GM19452 (cell line): ENCODE measurements around the gene MYO5C.
"Not testable (repeated sequence)": the region's sequence is repeated elsewhere in the genome, so short reads cannot be mapped to it uniquely, and the experiment has no call there.

Experiments
- ATAC-seq: cut with Tn5 transposase; IDR thresholded peaks from one replicate; pipeline ENCODE4 v1.9.1; 2021; ENCODE audit not compliant: unreplicated experiment

Gene MYO5C

DNA sequence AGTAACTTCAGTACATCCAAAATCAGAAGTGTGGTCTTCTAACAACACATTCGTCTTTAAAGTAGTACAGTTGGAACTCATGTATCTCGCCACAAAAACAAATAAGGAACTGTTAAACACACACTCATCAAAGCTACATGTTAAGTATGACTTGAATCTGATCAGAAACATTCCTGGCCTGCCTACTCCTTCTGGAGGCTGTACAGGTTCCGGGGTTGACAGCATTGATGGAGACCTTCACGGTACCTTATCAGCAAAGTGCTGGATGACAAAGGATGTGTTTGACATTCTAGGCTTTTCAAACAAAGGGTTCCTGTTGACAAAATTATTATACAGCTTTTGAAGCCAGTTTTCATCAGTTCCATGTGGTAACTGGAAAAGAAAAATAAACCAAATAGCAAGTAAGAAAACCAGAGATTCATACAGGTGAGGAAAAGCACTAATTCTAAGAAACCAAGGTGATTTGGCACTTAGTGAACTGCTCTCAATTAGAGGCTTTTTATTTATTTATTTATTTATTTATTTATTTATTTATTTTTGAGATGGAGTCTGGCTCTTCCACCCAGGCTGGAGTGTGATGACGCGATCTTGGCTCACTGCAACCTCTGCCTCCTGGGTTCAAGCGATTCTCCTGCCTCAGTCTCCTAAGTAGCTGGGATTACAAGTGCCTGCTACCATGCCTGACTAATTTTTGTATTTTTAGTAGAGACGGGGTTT, 44.3 kb downstream of the MYO5C start:
- ATAC-seq: no peak

DNA sequence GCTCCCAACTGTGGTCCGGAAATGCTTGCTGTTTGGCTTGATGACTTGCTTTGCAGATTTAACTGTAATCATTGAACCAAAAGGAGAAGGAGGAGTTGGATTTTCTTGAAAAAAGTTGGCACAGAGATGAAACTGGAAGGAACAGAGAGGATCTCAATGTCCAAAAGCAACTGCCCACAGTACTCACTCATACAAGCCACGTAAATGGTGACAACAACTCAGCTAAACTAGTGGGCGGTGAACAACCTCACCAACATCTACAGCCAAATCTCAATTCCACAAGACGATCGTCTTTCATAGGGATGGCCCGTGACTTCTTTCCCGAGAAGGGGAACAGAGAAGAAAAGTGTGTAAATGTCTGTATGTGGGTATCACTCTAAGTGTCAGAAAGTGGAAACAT, 48.1 kb downstream of the MYO5C start:
- ATAC-seq: no peak

DNA sequence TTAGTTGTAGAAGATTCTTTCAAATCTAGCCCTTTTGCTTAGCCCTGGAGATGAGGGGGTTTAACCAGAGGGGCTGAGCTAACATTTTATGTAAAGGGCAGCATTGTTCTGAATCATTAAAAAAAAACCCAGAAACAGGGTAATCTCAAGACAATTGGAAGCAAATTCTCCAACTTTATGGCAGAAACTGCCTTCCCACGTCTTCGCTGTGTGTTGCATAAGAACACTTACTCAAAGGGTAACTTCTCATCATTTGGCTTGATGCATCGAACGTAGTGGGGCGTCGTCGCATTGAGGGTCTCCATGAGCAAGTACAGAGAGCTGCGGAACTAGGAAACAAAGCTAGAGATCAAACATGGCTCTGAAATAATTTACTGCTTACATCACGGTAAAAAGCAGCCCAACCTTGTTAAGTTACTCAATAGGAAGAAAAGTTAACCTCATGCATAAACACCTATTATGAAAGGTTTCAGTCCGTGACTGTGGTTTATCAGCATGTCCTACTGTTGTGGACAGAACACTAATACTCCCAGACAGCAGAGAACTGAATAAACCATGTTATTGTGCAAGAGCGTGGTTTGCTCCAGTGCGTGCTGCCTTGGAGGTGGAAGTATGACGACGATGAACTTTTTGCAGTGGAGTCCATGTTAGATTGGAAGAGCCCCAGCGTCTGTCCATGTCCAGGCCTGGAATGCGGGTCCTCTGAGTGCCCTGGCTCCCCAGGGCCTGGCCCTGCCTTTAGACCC, 48.7 kb downstream of the MYO5C start:
- ATAC-seq: no peak

DNA sequence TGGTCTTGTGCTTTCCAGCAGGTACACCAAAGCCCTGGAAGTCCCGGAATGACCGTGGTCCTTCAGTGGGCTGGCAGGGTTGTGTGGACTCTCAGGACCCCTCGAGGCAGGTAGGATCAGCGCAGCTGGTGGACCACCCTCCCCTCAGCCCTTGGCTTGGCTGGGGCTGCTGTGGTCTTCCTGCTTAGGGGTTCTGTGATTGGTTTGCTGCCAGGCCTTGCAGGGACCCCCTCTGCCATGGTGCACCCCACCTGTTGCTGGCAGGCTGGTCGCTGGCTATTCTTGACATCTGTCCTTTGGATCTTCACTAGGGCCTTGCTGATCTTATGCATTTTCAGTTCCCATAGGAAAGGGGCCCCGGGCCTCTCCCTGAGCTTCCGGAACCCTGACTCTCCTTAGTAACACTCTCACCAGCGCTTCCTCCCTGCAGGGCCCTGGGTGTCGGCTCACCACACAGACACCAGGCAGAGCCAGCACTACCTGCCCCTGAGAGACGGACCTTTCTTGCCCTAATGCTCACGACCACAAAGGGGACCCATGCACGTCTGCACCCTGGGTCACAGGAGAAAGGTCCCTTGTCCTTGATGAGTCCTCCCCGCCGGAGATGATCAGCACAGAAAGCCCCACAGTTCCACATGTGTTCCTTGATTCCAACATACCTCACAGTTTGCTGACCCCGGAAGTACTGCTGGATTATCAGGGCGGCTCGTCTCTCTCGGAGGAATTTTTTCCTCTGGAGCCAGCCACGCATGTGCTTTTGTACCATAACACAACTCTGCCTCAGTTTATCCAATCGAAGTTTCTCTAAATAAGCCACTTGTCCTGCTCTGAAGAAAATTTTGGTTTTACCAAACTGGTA, 51.7 kb downstream of the MYO5C start:
- ATAC-seq: no peak

DNA sequence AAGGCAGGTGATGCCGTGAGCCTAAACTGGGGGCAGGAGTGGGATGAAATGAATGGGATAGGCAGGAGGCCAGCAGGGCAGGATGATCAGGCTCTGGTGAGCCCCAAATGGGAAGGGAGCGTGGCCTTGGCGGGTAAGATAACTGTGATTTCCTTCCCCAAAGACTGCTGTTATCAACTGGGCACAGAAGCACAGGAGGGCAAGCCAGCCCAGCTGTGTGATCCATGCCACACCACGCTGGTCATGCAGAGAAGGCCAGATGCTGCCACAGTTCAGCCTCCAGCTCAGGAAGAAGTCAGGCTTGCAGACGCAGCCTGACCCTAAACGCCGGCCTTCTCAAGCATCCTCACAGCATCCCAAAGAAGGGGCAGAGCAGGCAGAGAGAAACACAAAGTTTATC, 52.3 kb downstream of the MYO5C start:
- no peak for ATAC-seq

DNA sequence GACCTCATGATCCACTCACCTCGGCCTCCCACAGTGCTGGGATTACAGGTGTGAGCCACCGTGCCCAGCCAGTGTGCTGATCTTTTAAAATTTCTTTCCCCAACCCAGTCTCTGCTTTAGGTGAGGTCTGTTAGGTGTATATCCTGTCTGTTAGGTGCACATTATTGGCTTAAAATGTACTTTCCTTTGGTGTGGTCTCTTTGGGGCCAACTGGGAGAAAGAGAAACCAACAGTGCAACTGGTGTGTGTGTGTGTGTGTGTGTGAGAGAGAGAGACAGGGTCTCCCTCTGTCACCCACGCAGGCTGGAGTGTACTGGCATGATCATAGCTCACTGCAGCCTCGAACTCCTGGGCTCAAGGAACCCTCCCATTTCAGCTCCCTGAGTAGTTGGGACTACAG, 54.1 kb downstream of the MYO5C start:
- ATAC-seq: no peak

DNA sequence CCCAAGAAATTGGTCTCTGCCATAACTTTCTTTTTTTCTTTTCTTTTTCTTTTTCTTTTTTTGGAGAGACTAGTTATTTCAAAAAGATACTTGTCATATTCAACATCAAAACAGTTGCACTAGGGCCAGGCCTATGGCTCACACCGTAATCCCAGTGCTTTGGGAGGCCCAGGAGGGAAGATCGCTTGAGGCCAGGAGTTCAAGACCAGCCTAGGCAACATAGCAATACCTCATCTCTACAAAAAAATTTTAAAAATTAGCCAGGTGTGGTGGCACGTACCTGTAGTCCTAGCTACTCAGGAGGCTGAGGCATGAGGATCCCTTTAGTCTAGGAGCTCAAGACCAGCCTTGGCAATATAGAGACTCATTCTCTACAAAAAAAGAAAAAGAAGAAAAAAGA, 55.4 kb downstream of the MYO5C start:
- no peak for ATAC-seq

DNA sequence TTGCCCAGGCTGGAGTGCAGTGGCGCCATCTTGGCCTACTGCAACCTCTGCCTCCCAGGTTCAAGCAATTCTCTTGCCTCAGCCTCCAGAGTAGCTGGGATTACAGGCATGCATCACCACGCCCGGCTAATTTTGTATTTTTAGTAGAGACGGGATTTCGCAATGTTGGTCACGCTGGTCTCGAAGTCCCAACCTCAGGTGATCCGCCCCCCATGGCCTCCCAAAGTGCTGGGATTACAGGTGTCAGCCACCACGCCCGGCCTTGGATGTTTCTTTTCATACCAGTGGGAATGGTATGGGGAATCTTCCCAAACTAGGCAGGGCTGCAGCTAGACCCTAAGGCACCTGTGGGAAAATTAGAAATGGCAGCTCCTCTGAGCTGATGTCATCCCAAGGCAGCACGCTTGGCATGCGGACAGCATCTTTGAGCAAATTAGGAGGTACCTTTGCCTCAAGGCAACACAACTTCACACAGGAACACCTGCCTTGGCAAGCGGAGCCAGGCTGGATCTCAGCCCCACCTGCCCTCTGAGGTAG, 56.5 kb downstream of the MYO5C start:
- ATAC-seq: not testable (repeated sequence)

DNA sequence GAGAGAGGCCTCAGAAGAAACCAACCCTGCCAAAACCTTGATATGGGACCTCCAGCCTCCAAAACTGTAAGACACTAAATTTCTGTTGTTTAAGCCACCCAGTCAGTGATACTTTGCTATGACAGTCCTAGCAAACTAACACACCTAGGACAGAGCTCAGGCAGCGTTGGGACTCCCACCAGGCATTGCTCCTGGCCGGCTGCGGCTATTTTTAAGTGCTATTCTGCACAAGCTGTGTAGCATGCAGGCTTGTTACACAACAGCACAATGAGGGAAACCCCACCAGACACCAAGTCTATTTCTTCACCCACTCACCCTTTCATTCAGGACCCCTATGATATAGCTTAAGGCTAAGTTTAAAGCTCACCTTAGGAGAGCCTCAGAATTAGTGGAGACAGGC, 57.5 kb downstream of the MYO5C start:
- ATAC-seq: no peak

DNA sequence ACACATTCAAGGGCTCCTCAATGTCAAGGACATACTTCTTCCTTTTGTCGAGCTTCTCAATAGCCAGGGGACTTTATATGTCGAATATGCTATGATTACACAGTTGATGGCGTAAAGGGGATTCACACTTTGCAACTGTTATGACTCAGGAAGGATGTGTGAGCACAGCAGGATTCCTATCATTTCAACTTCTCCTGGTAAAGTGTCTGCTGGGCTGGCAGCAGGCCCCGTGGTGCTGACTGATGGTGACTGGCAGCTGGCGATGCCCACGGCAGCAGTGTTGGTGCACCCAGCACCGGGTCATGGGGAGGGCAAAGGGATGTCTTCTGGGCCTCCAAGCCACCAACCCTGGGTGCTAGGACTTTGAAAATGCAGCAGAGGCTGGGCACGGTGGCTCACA, 59.6 kb downstream of the MYO5C start:
- ATAC-seq: no peak

DNA sequence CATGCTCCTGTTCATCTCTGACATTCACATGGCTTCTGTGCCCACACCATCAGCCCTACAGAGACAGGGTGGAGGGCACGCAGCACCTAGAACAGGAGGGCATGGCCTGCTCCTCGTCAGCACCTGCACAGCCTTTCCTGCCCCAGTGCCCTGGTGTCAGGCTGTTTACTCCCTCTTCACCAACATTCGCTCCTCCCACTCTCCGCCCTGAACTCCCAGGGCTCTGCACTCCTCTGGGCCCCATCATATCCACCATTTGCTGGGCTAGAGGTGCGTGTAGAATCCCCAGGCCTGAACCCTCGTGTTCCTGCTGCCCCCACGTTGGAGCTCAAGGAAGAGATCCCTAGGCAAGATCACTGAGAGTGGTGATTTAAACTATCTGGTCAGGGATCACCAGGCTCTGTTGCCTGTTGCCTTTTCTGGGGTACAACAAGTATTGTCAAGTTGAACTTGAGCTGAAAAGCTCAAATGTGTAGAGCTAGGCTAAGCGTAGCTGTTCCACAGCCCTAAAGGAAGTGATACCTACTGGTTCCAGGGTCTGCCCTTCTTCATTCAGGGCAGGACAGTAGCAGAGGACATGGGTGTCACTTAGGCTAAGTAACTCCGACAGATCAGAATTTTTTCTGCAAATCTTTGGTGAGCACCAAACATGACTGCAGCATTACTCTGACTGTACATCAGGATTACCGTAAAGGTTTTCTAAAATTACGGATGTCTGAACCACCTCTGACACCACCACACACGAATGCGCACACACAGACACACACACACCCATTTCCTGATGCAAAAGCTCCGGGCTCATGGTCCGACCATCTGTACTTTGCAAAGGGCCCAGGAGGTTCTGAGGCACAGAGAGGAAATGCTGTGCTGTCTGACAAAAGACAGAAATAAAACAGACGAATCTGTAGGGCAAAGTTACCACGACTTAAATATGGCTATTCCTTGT, 60.7 kb downstream of the MYO5C start:
- ATAC-seq: peak; percentile 45

DNA sequence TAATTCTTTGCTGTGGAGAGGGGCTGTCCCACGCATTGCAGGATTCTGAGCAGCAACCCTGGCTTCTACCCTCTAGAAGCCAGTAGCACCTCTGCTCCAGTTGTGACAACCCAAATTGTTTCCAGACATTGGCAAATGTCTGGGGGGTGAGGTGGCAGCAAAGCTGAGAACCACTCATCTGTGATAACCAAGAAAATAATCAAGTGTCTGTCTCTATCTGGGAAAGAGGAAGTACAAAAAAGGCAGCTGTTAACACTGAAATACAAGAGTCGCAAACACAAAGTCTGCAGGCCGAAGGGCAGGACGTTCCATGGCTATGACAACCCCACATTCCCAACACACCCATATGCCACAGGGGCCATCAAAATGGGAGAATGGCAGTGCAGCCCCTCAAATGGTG, 62.2 kb downstream of the MYO5C start:
- no peak for ATAC-seq

DNA sequence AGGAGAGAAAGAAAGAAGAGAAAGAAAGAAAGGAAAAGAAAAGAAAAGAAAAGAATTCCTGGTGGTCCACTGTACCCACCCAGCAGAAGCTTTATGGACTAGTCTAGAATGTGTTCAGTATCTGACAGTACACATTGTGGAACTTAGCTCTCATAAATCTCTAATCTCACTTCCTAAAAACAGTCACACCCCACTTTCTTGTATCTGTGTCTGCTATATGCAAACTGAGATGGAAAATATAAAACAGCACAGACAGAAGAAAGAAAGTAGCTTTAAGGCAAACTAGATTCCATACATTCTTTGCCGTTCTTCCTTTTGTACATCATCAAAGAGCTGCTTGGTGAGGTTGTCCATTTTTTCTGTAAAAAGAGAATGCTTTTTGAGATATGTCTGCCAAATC, 63.3 kb downstream of the MYO5C start:
- ATAC-seq: peak; percentile 52

DNA sequence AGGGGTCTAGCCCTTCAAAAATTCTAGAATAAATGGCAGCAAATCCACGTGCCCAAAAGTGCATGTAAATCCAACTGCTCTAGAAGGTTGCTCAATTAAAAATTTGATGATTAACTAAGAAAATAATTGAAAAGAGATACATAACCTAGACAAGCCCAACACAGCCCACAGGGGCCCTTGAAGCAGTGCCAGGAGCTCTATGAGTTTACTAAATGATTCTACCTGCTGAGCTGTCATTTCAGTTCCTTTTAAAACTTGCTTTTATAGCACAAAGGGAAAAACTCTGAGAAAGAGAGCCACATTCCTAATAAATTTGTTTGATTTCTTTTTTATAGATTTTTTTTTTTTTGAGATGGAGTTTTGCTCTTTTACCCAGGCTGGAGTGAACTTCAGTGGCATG, 65.5 kb downstream of the MYO5C start:
- no peak for ATAC-seq

DNA sequence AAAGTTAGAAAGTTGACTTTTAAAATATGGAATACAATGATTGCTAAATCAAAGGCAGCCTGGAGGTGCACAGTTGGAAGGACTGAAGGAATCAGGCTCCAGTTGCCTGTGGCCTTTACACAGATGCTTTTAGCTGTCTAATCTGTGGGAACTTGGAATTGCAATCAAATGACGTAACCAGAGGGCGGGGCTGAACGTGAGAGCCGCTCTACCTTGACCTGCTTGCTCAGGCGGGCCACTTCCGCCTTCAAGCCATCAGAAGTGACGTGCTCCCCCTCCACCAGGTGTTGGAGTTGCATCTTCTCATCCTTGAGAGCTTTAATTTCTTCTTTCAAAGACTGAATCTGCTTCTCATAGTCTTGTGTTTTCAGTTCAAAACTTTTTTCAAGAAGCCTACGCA, 66.7 kb downstream of the MYO5C start:
- ATAC-seq: no peak

DNA sequence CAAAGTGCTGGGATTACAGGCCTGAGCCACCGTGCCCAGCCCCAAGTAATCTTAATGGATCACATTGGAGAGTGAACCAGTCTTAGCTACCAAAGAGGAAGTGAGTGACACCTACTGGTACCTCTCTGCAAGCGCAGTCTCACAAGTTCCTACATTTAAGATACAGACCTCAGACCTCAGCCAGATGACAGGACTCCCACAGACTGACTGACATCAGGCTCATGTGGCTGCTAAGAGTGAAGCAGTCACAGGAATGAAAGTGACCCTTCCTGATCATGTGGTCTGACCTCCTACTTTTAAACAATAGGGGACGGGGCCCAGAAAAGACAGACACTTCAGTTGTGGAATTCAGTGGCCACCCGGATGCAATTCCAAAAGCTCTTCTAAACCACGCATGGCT, 68.1 kb downstream of the MYO5C start:
- ATAC-seq: peak; percentile 80

DNA sequence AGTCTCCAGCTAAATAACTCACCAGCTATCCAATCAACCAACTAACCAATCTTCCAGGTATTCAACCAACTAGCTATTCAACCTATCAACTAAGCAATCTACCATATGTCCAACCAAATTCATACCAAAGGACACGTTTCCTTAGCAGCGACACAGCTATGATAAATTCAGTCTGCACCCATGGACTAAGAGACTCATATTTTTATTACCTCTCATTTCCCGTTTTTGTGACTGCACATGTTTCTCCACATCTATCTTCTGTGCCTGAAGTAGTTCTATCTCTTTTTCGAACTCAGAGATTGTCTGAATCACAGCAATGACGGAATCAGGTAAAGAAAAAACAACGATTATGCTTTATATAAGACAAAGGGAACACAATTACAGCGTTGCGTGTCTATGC, 70.4 kb downstream of the MYO5C start:
- no peak for ATAC-seq

DNA sequence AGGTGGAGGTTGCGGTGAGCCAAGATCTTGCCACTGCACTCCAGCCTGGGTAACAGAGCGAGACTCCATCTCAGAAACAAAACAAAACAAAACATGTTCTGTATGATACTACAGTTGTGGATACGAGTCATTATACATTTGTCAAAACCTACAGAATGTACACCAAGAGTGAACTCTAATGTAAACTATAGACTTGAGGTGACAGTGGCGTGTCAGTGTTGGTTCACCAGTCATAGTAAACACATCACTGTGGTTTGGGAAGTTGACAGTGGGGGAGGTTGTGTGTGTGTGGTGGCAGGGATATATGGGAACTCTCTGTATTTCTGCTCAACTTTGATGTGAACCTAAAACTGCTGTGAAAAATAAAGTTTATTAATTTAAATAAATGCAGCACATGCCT, 71.4 kb downstream of the MYO5C start:
- no peak for ATAC-seq

DNA sequence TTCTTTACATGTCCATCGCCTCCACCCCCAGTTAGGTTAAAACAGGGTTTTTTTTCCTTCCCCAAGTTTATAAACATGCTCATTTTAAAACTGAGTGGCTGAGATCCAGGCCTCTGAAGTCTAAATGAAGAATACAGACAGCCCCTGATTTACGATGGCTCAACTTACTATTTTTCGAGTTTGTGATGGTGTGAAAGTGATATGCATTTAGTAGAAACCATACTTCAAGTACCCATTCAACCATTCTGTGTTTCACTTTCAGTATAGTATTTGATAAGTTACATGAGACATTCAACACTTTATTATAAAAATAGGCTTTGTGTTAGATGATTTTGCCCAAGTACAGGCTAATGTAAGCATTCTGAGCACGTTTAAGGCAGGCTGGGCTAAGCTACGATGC, 73.9 kb downstream of the MYO5C start:
- no peak for ATAC-seq

DNA sequence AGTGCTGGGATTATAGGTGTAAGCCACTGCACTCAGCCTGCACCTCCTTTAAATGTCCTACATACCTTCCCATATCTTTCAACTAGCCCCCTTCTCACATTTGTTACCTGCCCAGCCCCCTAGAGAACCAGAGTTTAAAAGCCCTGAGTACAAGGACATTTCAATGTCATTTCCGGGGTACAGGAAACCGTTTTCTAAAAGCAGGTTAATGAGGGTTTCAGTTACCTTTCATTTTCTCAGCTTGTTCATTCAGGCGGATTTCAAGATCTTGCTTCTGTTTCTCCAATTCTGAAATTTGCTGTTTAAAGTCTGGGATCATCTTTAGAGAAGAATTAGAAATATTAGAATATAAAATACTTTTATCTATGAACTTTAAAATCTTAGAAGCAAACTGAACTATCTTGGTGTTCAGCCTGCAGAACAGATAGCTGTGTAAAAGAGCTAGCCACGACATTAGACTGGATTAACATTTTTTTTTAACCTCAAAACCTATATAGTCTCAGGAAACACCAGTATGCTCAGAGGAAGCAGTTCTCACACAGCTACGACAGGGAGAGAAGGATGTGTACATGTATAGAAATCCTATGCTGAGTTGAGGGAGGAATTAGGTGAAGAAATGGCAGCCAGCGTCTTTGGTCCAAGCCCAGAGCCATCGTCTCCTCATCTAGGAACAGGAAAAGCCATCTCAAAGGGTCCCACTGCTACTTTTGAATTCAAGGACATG, 74.5 kb downstream of the MYO5C start:
- no peak for ATAC-seq
